Left renal pelvis (tissue), 4 donors: Measurements from ENCODE around the gene H1-8. TPM values are rescaled to one million over a fixed set of nuclear protein-coding genes. Genes with fewer than 3 reads are reported as not detected.

Source experiments
- DNase-seq, 4 donors: peaks; one replicate each; pipeline ENCODE4 v3.0.0-alpha.2; 2013; ENCODE audit warnings: low read depth in 4 of 4, low spot score in 3 of 4
- polyA plus RNA-seq, 4 donors: library from polyadenylated mRNA; unstranded; fragments of 120-200 nt; gene quantifications; one replicate each; pipeline ENCODE4 v1.2.1, GENCODE V29; 2013; ENCODE audit not compliant: insufficient read length in 4 of 4

H1-8 gene
- polyA plus RNA-seq, 4 donors, result not detected

GRCh38 chr3:129569856-129570255 lies 26.9 kb downstream of the H1-8 start:
- DNase-seq, result no peak

DNA sequence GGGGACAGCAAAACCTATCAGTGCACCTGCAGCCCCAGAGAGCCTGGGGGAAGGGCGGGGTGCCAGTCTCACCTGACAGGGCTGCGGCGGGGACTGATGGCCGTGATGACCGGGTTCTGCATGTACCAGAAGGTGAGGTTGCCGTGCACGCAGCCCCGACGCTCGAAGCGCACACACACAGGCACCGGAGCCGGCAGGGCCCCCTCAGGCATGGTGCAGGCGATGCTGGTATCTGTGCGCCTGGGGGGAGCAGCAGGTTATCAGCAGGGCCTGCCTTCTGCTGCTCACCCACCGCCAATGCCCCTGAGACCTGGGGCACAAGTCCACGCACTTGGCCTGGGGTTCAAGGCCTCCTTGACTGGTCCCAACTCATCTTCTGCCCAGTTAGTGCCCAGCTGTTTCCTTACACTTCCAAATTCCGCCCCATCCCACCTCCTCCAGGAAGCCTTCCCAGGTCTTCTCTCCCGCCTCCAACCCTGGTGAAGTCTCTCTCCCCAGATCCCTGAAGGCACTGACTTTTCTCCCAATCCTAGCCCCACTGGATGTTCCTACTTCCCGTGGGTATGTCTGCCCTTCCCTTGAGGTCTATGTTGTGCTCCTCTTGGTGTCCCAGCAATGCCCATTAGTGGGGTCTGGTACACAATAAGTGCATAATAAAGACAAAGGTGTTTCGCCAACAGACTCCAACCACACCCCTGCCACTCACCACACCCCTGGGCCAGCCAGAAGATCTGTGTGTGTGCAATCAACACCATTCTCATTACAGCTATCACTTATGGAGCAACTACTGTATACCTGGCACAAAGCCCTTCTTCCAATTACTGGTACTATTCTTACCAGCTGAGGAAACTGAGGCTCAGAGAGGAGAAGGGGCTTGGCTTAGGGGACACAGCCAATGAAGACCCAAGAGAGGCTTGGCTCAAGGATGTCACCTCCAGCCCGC lies 28.9 kb downstream of the H1-8 start:
- no peak for DNase-seq

DNA sequence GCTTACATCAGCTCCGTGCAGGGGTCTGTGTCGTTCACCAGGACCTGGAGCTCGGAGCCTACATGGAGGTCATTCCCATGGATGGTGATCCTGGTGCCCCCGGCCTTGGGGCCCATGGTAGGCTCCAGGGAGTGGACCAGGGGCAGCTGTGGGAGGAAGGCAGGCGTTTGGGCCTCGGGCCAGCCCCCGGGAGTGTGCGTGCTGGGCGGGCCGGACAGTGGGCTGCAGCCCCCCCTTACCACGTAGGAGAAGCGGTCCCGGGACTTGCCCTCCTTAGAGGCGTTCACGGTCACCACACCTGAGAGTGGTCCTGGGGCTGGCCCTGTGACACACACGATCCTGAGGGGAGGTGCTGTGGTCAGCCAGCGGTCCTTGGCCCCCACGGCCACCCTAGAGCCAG lies 29.6 kb downstream of the H1-8 start:
- DNase-seq, result no peak

GRCh38 chr3:129573493-129573892 lies 30.5 kb downstream of the H1-8 start:
- DNase-seq, result no peak

- DNase-seq, result no peak
These were observed 31.2 kb downstream of the H1-8 start for GRCh38 chr3:129574206-129574605.

DNA sequence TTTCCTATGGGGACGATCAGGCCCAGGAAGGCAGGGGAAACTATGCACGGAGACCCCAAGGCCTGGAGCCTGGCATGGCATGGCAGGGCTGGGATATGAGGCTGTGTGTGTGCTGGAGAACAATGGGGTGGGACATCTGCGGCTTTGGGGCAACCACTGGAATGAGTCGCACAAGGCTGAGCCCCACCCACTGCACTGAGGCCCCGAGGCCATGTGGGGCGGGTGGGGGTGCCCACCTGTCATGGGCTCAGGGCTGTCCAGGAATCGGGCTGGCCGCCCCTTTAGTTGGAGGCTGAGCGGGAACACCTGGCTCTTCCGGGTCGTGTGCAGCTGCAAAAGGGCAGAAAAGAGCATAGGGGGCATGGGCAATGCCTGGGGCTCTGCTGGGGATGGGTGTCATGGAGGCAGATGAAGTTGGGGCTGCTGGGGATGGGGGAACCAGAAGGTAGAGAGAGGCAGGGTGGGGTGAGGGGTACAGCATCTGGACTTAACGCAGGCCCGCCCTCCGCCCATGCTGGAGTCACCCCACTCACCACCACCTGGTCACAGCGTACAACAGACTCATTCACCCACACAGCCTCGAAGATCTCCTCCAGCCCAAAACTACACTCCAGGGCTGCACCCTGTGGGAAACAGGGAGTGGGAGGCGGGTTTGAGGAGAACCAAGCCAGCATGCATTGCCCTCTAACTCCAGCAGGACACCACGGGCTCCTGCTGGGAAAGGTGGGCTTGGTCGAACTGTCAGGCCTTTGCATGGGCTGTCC lies 32.4 kb downstream of the H1-8 start:
- no peak for DNase-seq

DNA sequence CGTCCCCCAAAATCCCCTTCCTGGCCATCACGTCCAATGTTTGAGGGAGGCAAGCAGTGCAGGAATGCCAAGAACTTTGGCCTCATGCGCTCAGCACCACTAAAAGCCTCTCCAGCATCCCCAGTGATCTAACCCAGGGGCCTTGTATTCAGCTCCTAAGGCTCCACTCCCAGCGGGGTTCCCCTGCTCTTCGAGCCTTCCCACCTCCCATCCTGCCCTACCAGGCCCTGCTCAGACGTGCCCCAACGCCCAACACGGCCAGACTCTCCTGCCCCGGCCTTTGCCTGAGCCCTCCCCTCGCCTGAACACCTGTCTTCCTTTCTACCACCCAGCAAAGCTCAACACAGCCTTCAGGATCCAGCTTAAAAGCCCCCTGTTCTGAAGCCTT lies 33.0 kb downstream of the H1-8 start:
- DNase-seq, result no peak

DNA sequence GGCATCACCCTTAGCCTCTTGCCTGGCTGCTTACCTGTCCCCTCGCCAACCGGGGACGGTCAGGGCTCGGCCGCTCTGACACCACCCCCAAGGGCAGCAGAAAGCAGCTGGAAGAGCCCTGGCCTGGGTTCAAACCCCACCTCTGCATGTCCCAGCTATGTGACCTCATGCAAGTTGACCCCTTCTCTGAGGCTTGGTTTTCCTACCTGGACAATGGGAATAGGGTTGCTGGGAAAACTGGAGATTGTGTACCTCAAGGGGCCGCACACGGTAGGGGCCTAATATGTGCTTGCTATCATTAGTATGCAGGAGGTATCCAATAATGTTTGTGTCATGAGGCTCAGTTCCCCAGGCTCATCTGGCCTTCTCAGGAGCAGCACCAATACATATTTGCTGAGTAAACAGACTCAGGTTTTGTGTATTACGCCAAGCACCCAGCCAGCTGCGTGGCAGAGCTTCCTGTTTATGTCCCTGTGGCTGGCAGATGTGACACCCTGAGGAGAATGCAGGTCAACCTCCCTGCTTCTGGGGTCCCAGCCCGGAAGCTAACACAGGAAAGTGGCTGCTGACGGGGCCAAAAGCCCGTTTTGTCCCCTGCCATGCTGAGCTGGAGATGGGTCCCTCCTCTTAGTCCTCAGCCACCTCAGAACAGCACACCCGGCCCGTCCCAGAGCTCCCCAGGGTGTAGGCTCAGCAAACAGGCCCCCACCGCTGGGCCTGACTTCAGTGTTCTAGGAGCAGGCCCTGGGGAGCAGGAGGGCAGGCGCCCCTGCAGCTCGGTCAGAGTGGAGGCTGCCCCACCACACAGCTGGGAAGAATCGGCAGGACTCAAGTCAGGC lies 33.8 kb downstream of the H1-8 start:
- no peak for DNase-seq

DNA sequence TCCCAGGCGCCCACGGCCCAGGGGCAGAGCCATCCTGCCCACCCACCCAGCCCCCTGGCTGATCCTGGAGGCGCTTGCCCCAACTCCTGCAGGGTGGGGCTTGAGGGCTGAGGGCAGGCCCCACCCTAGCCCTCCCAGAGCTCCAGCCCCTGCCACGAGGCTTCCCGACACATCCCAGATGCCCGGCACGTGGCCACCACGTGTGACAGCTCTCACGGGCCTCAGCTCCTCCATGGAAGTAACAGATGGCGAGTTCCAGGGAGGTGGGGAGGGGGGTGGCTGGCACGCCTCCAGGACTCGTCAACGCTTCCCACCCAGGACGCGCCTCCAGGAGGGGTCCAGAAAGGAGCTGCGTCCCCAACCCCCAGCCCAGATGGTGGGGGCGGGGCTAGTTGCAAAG lies 34.4 kb downstream of the H1-8 start:
- no peak for DNase-seq

- DNase-seq, result no peak
These were observed 35.2 kb downstream of the H1-8 start for GRCh38 chr3:129577925-129578786.

DNA sequence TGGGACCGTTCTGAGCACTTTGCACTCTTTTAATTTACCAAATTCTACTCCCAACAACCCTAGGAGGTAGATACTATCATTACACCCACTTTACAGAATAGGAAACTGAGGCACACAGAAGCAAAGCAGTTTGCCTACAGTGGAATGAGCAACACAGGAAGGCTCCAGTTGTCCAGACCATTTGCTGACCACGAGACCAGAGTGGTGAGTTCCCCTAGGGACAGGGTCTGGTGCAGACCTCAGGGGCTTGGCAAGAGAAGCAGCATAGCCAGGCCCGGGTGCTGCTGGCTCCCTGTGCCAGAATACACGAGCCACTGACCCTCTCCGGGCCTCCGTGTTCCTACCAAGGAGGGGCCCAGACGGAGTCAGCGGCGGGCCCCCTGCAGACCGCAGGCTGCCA lies 37.0 kb downstream of the H1-8 start:
- no peak for DNase-seq

GRCh38 chr3:129581623-129582022 lies 38.6 kb downstream of the H1-8 start:
- no peak for DNase-seq

DNA sequence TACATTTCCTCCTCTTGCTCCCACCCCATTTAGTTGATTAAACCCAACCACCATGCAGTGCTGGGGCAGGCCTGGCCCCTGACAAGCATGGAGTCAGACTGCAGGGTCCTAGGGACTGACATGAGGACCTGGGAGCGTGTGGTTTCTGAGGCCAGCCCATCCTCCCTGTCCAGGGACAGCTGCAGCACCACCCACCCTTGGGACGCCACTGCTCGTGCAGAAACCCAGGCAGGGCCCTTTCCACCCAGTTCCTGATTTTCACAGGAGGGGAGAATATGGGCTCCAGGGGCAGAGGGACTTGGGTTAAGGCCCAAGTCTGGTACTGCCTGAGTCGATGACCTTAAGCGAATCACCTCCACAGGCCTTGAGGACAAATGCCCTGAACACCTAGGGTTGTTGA lies 39.8 kb downstream of the H1-8 start:
- DNase-seq, result no peak

DNA sequence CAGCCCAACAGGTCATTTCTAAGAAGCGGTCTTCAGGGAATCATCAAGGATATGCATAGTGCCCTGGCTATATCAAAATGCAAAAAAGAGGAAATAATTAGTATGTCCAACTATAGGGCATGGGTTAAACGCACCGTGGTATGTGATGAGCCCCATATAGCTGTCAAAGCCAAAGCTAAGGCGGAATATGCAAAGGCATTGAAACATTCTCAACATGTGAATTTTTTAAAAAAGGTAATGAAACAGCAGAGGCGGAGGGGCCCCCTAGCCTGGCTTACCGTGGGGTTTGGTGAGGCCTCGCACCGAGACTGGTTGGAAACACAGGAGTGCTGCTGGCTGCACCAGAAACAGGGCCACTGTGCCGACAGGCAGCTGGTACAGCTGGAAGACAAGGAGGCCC lies 40.3 kb downstream of the H1-8 start:
- DNase-seq, result no peak

- DNase-seq, result no peak
These were observed 41.7 kb downstream of the H1-8 start for GRCh38 chr3:129584631-129585030.

- no peak for DNase-seq
These were observed 43.1 kb downstream of the H1-8 start for GRCh38 chr3:129585949-129586657.

- no peak for DNase-seq
These were observed 43.9 kb downstream of the H1-8 start for GRCh38 chr3:129586746-129587430.

DNA sequence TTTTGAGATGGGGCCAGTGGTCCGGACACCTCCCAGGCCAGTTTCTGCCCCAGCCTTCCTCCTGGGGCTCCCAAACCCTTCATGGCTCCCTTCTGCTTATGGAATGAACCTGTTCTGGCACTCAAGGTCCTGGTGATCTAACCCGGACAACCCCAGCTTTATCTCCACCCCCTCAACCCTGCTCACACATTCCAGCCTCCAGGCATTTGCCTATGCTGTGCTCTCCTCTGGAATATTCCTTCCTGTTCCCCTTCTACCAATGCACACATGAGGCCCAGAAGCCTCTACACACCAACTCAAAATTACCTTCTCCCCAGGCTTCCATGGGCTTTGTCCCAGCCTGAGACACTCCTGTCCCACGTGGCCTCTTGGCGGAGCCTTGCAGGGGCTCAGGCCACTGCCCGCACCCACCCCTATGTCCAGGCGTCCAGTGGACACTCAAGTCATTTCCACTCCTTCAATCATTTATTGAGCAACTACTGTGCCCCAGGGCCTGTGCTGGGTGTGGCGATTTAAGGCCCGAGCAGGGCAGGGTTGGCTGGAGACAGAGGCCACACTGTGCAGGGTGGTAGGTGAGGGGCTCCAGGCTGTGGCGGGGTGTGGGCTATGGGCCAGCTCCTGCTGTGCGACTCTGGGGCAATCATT lies 44.7 kb downstream of the H1-8 start:
- DNase-seq, result no peak
